K562 (cell line): Measurements from ENCODE around the gene SV2C. TPM values are rescaled to one million over a fixed set of nuclear protein-coding genes. Genes with fewer than 3 reads are reported as not detected.

Experiments used
- ATAC-seq: fragments of 200-7000 bp; cut with Tn5 transposase; 3 replicates; pipeline ENCODE4 v1.9.1; 2020; ENCODE audit warnings: moderate library complexity
- BruUV-seq: library from RNA; stranded (reverse); fragments of 400-500 nt; replicated peaks from 2 replicates; lab custom pipeline; 2021; lab: Mats Ljungman, UMichigan
- CTCF ChIA-PET: fragments of 300-600 bp; formaldehyde crosslinking; extraction: SDS; loops from one replicate; lab custom pipeline; 2021; ENCODE audit warnings: low intra/inter-chr PET ratio; lab: Yijun Ruan, JAX
- POLR2A ChIA-PET: fragments of 300-600, 350-650 bp; sonication (Branson Sonifier 250); formaldehyde crosslinking; extraction: SDS; loops from one replicate; lab custom pipeline; 2021; ENCODE audit warnings: antibody characterized with exemption, inconsistent platforms; lab: Yijun Ruan, JAX
- DNase-seq, 4 experiments: peaks; one replicate each; pipeline versions ENCODE4 v3.0.0 to v3.0.0-alpha.2; 2011 to 2018; ENCODE audit warnings: low spot score in 3 of 4, mixed read lengths in 3 of 4; ENCODE audit errors: extremely low read depth in 1 of 4
- FAIRE-seq: peaks from 2 replicates; lab custom pipeline; 2011; peaks lifted over from hg19 to GRCh38; lab: Jason Lieb, UNC
- H2AFZ ChIP-seq: 2 replicates; pipeline ENCODE4 v1.6.0; 2011; ENCODE audit warnings: low read depth, low read length, control low read depth, inconsistent platforms
- H3K27ac ChIP-seq: fragments of 200-600 bp; 3 replicates; pipeline ENCODE4 v1.8.0; 2011; ENCODE audit warnings: low read depth, mild to moderate bottlenecking, control low read depth, inconsistent platforms, low read length, moderate library complexity, mixed read lengths; ENCODE audit errors: extremely low read depth
- H3K27me3 ChIP-seq, 2 experiments: fragments of 300-600 bp in 1 of 2; 2 replicates in 1 of 2; 3 replicates in 1 of 2; pipeline versions ENCODE4 v1.6.0 to v1.8.0; 2011; ENCODE audit warnings: inconsistent platforms in 2 of 2, low read length in 2 of 2, mild to moderate bottlenecking in 1 of 2, mixed read lengths in 1 of 2, moderate library complexity in 1 of 2; ENCODE audit not compliant: control insufficient read depth in 2 of 2, insufficient read depth in 2 of 2
- H3K36me3 ChIP-seq: fragments of 300-600 bp; 3 replicates; pipeline ENCODE4 v1.8.0; 2011; ENCODE audit warnings: mild to moderate bottlenecking, low read length, inconsistent platforms; ENCODE audit not compliant: control insufficient read depth, insufficient read depth
- H3K4me1 ChIP-seq, 2 experiments: fragments of 200-600 bp in 1 of 2; replicated peaks in 1 of 2; 2 replicates in 1 of 2; 3 replicates in 1 of 2; pipeline versions ENCODE4 v1.5.1 to v1.8.0; 2011; ENCODE audit warnings: inconsistent platforms in 2 of 2, low read length in 2 of 2, mild to moderate bottlenecking in 1 of 2, mixed read lengths in 1 of 2, moderate library complexity in 1 of 2; ENCODE audit not compliant: control insufficient read depth in 2 of 2, insufficient read depth in 2 of 2
- H3K4me2 ChIP-seq: 2 replicates; pipeline ENCODE4 v1.6.1; 2011; ENCODE audit warnings: low read length, control low read depth, inconsistent platforms, mixed read lengths; ENCODE audit not compliant: insufficient read depth
- H3K4me3 ChIP-seq: fragments of 200-600 bp; sonication (generic), shearing (Covaris generic); 2 replicates; pipeline ENCODE4 v1.5.1; 2016; ENCODE audit warnings: control low read depth, inconsistent platforms
- H3K79me2 ChIP-seq: fragments of 200-600 bp; 3 replicates; pipeline ENCODE4 v1.8.0; 2011; ENCODE audit warnings: low read length, inconsistent platforms; ENCODE audit not compliant: control insufficient read depth, insufficient read depth
- H3K9ac ChIP-seq, 2 experiments: 2 replicates each; pipeline versions ENCODE4 v1.6.0 to v1.6.1; 2011; ENCODE audit warnings: low read depth in 2 of 2, low read length in 2 of 2, control low read depth in 1 of 2, inconsistent platforms in 1 of 2, mild to moderate bottlenecking in 1 of 2, mixed read lengths in 1 of 2; ENCODE audit not compliant: insufficient read depth in 1 of 2
- H3K9me1 ChIP-seq: one replicate; pipeline ENCODE4 v1.6.0; 2011; ENCODE audit warnings: inconsistent platforms, mild to moderate bottlenecking, low read length, moderate library complexity; ENCODE audit not compliant: control insufficient read depth, insufficient read depth
- H3K9me3 ChIP-seq: replicated peaks from 2 replicates; pipeline ENCODE4 v1.5.1; 2011; ENCODE audit warnings: low read depth, low read length, inconsistent platforms; ENCODE audit not compliant: control insufficient read depth, insufficient read depth
- H4K20me1 ChIP-seq: replicated peaks from 2 replicates; pipeline ENCODE4 v1.6.1; 2011; ENCODE audit warnings: low read length, inconsistent platforms, mixed read lengths; ENCODE audit not compliant: control insufficient read depth, insufficient read depth
- DLX4 ChIP-seq: fragments of 250-450 bp; sonication (Bioruptor Pico); IDR thresholded peaks from 2 replicates; pipeline ENCODE4 v1.6.1; 2021; ENCODE audit warnings: mild to moderate bottlenecking
- ETV1 ChIP-seq: fragments of 450-650 bp; conservative IDR thresholded peaks from 2 replicates; pipeline ENCODE4 v1.6.1; 2016; ENCODE audit warnings: missing genetic modification characterization, control low read depth, low read depth, missing compliant biosample characterization
- FOSL1 ChIP-seq: fragments of 200-800 bp; sonication (Bioruptor generic); conservative IDR thresholded peaks from 2 replicates; pipeline ENCODE4 v1.6.1; 2016; ENCODE audit warnings: missing genetic modification characterization, missing compliant biosample characterization
- GATAD2B ChIP-seq: fragments of 450-650 bp; IDR thresholded peaks from 2 replicates; pipeline ENCODE4 v1.6.1; 2017; ENCODE audit warnings: mild to moderate bottlenecking, borderline replicate concordance
- HEY1 ChIP-seq: fragments of 250-450 bp; sonication (Bioruptor Pico); IDR thresholded peaks from 2 replicates; pipeline ENCODE4 v1.5.0; 2020; ENCODE audit warnings: mild to moderate bottlenecking, moderate library complexity, borderline replicate concordance
- THRA ChIP-seq: fragments of 450-650 bp; IDR thresholded peaks from 2 replicates; pipeline ENCODE4 v1.6.1; 2017; ENCODE audit warnings: mild to moderate bottlenecking, moderate library complexity
- VEZF1 ChIP-seq: fragments of 200-800 bp; sonication (Bioruptor generic); IDR thresholded peaks from 2 replicates; pipeline ENCODE4 v1.6.1; 2017; ENCODE audit warnings: missing genetic modification characterization, missing compliant biosample characterization
- ZNF561 ChIP-seq: fragments of 450-650 bp; formaldehyde crosslinking; conservative IDR thresholded peaks from 2 replicates; pipeline ENCODE4 v1.4.0; 2020; ENCODE audit warnings: mild to moderate bottlenecking, moderate library complexity
- ZNF764 ChIP-seq: fragments of 250-450 bp; sonication (Bioruptor Pico); IDR thresholded peaks from 2 replicates; pipeline ENCODE4 v1.4.0; 2020; ENCODE audit warnings: low read depth, mild to moderate bottlenecking, moderate library complexity
- WGBS: fragments of 100-300 bp; shearing (Covaris generic); methylation state at CpG from one replicate; pipeline ENCODE4 v1.1.6; 2016; ENCODE audit warnings: low coverage, mixed read lengths; ENCODE audit not compliant: insufficient coverage; ENCODE audit errors: missing lambda C conversion rate; 5-methylcytosine and 5-hydroxymethylcytosine counted together
- in situ Hi-C: fragments of 300-500 bp; cut with MboI; formaldehyde crosslinking; loops from 4 replicates; pipeline ENCODE4 v1.15.0; 2018; ENCODE audit warnings: inconsistent platforms, mixed read lengths
- intact Hi-C: fragments of 100-400 bp; cut with micrococcal nuclease; formaldehyde crosslinking; loops from 2 replicates; pipeline ENCODE4 v1.14.2; 2022
- polyA plus RNA-seq, 8 experiments: library from polyadenylated mRNA; depleted of rRNA in 4 of 8; stranded (reverse) in 5 of 8; unstranded in 3 of 8; fragments of >200 nt; fragmentation: Nextera tagmentation in 2 of 8; fragmentation: Illumina TruSeq in 1 of 8; extraction: Ambion mirVana in 2 of 8; extraction: Trizol in 1 of 8; gene quantifications; 2 replicates each; pipeline versions ENCODE4 v1.2.1 to v1.2.3, GENCODE V29; 2011 to 2014; ENCODE audit warnings: inconsistent platforms in 1 of 8, missing spikeins in 1 of 8
- total RNA-seq, 7 experiments: library from RNA; depleted of rRNA in 6 of 7; stranded (reverse); fragments of >200 nt in 6 of 7; fragmentation: Illumina TruSeq in 2 of 7; extraction: Trizol in 2 of 7; gene quantifications; 2 replicates each; pipeline versions ENCODE4 v1.2.1 to v1.2.3, GENCODE V29; 2011 to 2021; ENCODE audit warnings: low replicate concordance in 1 of 7

SV2C gene
- total and polyA plus RNA-seq, 9 of the 15 experiments (the other 6 are each of a cell fraction or from before 2014, with no cell fraction given): 0.05 TPM; not detected in 8

- Histone ChIP-seq H3K27ac (no peak overlapping the region), H3K4me3 (no peak overlapping the region), H3K36me3 (no peaks in the 10 kb centered on the region), H2AFZ (no peak overlapping the region), H3K79me2 (no peaks in the 10 kb centered on the region), H3K9me1 (no peaks in the 10 kb centered on the region), H3K4me2 (no peak overlapping the region), H3K9me3 (no peaks in the 10 kb centered on the region), H3K27me3 (peaks cover 12 to 36% of the 10 kb centered on the region in 2 experiments), H3K4me1 (peaks cover 0 to 9% of the 10 kb centered on the region in 2 experiments; a peak in 1 of 5 replicates), H4K20me1 (0 out of 2 replicates have a peak, but pooled peaks cover 4% of the 10 kb centered on the region), H3K9ac (no peak overlapping the region)
- 14% methylated on average over 6 of the region's 7 CpGs for WGBS
- ATAC-seq (no peak), FAIRE-seq (no peak), DNase-seq (no peak)
- ChIA-PET POLR2A (no interaction called here), CTCF (no interaction called here)
- BruUV-seq: no TSS peak
- intact Hi-C loops: no loop called here
- in situ Hi-C loops: no loop called here
- no peak for TF ChIP-seq VEZF1 (CRISPR knock-in tag)
- TF ChIP-seq THRA: no peak
- TF ChIP-seq ZNF561 (CRISPR knock-in tag): no peak
- TF ChIP-seq FOSL1 (tag): no peak
- TF ChIP-seq GATAD2B: no peak
- no peak for TF ChIP-seq HEY1 (CRISPR knock-in tag)
- no peak for TF ChIP-seq ZNF764 (CRISPR knock-in tag)
- TF ChIP-seq DLX4 (CRISPR knock-in tag): no peak
- no peak for TF ChIP-seq ETV1
Observed at GRCh38 chr5:76085243-76085579, 2.0 kb downstream of the SV2C start.
